CD4-positive, alpha-beta T cell treated with Interferon gamma for 1 hour (primary cell): Measurements from ENCODE around the gene SPACA6.

Experiments used
- DNase-seq: peaks from one replicate; pipeline ENCODE4 v3.0.0-alpha.2; 2020

SPACA6 gene

DNA sequence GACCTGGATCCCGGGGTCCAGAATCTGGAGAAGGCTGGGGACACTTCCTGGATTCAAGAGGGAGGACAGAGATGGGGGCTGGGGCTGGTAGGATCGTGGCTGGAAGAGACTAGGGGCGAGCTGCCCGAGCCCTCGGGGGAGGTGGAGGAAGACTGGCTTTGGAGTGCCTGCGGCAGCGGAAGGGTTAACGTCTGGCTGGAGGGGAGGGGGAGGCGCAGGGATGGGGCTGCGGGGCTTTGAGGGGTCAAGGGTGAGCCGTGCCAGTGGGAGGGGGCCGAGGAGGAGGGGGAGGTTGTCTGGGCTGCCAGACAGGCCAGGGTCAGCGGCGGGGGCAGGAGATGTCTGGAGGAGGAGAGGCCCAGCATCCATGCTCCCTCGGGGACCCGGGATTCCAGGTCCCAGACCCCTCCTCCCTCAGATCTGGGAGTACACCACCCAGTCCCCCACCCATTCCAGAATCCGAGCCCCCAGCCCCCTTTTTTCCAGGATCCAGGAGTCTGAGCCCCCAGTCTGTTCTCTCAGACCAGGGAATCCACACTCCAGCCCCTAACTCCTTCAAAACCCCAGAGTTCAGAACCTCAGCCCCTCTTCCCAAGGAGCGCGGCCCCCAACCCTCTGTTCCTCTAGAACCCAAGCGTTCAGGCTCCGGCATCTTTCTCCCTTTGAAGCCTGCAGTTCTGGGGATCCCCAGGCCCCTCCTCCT is 3.2 kb upstream of the SPACA6 start:
- DNase-seq = no peak

DNA sequence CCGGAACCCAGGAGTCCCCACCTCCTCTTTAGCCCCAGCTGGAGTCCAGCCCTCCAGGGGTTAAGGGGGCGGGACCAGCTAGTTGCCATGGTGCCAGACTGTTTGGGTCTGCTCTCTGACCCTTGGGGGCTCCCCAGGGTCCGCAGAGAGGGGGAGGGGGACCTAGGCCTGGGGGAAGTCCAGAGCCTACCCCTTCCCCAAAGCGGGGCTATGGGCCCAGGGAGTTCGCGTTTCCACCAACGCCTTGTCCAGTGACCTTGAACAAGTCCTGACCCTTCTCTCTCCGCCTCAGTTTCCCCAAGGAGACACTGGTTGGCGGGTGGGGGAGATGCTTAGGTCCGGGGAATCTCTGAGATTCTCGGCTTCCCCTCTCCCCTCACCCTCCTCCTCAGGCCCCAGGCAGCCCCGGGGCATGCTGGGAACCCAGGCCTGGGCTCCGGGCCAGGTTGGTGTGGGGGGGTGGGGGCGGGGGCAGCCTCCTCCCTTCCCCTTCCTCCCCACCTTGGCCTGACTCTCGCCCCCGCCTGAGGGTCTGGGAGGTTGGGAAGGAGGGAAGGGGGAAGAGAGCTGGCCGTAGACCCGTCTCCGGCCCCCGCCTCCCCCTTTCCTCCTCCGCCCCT is 2.6 kb upstream of the SPACA6 start:
- peak; percentile 86 for DNase-seq

- no peak for DNase-seq
Observed at GRCh38 chr19:51691074-51691583, 2.0 kb upstream of the SPACA6 start.

GRCh38 chr19:51691584-51692428 is 1.3 kb upstream of the SPACA6 start:
- DNase-seq = no peak

DNA sequence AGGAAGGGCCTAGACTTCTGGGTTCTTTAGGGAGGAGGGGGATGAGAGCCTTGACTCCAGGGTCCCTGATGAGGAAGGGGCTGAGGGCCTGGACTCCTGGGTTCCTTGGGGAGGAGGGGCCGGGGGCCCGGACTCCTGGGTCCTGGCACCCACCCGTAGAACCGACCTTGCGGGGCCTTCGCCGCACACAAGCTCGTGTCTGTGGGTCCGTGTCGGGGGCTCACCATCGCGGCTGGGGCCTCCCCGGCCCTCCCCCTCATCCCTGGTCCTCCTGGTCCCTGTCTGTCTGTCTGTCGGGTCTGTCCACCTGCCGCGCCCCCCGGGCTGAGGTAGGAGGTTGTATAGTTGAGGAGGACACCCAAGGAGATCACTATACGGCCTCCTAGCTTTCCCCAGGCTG is 662 bp upstream of the SPACA6 start:
- no peak for DNase-seq

DNA sequence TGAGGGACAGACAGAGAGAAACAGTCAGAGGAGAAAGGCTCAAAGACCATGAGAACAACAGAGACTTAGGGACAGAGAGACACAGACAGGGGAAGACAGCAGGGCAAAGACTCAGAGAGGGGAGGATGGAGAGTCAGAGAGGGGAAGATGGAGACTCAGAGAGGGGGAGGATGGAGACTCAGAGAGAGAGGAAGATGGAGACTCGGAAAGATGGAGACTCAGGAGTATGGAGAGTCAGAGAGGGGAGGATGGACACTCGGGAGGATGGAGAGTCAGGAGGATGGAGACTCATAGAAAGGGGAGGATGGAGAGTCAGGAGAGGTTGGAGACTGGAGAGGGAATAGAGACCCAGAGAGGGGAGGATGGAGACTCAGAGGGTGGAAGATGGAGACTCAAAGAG is 689 bp downstream of the SPACA6 start:
- DNase-seq = no peak

GRCh38 chr19:51694318-51695085 is 1.4 kb downstream of the SPACA6 start:
- DNase-seq = no peak

DNA sequence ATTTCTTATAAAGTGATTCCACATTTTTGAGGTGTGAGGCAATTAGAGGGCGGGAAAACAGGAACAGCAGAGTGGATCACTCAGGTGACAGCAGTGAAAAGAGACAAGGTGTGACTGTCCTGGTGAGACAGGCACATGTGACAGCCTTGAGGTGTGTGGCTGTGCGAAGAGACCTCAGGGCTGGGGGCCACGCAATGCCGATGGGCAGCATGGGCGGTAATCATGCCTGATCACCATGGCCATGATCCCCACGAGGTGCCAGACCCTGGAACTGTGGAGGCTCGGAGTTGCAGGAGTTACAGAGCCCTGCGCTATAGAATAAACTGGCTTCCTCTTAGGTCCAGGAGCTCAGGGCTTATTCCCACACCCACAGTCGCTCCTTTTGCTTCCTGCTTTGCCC is 2.0 kb downstream of the SPACA6 start:
- no peak for DNase-seq

- DNase-seq = no peak
Observed at GRCh38 chr19:51695702-51696315, 2.7 kb downstream of the SPACA6 start.

GRCh38 chr19:51696606-51697005 is 3.5 kb downstream of the SPACA6 start:
- DNase-seq = no peak

DNA sequence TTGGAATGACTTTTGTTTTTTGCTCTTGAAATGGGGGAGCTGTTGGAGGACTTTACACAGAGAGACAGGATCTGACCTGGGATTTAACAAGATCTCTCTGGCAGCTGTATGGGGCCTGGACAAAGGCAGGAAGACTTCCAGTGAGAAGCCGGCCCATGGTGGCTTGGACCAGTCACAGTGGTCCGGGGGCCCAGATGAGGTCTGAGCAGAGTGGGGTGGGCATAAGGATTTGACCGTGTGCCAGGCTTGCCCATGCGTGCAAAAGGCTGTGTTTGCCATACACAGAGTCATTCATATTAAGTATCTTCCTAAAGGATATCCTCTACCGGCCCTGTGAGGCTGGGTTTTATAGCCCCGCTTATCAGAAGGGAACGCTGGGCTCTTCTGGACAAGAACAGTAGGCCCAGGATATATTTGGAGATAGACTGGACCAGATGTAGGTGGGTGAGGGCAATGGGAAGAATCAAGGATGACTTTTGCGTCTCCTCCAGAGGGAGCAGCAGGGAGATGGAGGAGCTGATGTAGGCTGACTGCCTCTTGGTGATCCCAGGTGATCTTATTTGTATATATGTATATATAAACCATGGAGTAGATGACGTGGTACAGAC is 4.1 kb downstream of the SPACA6 start:
- DNase-seq = no peak

GRCh38 chr19:51698296-51698695 is 5.2 kb downstream of the SPACA6 start:
- DNase-seq = no peak

GRCh38 chr19:51699170-51699569 is 6.0 kb downstream of the SPACA6 start:
- no peak for DNase-seq

DNA sequence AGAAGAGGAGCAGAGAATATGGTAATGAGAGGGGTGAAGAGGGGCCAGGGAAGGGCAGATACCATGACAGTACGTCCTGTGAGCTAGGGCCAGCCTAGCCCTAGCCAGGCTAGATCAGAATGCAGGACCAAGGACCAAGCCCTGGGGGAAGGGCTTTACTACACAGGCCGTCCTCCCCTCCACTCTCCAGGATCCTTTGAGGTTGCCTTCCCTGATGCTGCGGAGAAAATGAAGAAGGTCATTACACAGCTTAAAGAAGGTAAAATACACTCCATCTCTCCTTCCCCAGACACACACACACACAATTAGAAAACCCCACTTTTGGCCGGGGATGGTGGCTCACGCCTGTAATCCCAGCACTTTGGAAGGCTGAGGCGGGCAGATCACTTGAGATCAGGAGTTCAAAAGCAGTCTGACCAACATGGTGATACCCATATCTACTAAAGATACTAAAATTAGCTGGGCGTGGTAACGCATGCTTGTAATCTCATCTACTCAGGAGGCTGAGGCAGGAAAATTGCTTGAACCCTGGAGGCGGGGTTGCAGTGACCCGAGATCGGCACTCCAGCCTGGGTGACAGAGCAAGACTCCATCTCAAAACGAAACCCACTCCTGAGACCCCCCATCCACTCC is 8.5 kb downstream of the SPACA6 start:
- no peak for DNase-seq

- peak; percentile 65 for DNase-seq
Observed at GRCh38 chr19:51702103-51702824, 9.1 kb downstream of the SPACA6 start.

GRCh38 chr19:51702825-51703574 is 9.9 kb downstream of the SPACA6 start:
- DNase-seq = no peak

- DNase-seq = peak; percentile 94
Observed at GRCh38 chr19:51703575-51704515, 10.7 kb downstream of the SPACA6 start.

GRCh38 chr19:51704626-51705025 is 11.5 kb downstream of the SPACA6 start:
- DNase-seq = no peak

DNA sequence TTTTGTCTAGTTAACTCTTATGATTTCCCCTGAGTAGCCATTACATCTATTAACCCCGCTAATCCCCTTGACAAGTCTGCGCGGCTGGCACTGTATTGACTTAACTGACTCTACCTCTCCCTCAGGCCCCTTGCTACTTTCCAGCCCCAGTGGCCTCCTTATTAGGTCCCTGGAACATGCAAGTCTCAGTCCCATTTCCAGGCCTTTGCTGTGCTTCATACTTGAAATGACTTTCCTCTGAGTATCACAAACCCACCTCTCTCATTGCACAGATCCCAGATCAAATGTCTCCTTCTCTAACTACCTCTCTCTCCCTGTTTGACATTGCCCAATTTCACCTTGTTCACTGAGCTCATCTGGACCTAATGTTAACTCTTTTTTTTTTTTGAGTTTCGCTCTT is 13.2 kb downstream of the SPACA6 start:
- no peak for DNase-seq
